Chondrocyte (in vitro differentiated cells): Measurements from ENCODE around the gene TPCN1. TPM values are rescaled to one million over a fixed set of nuclear protein-coding genes. Genes with fewer than 3 reads are reported as not detected.

ENCODE experiments used
- DNase-seq: peaks from one replicate; pipeline ENCODE4 v3.0.0; 2021; ENCODE audit warnings: mixed read lengths, low spot score
- H3K27ac Mint-ChIP-seq: one replicate; pipeline ENCODE4 v1.8.0; 2021; ENCODE audit warnings: mild to moderate bottlenecking, moderate library complexity, mixed read lengths; ENCODE audit not compliant: unreplicated experiment
- H3K27me3 Mint-ChIP-seq: 2 replicates; pipeline ENCODE4 v1.8.0; 2021; ENCODE audit warnings: low read depth, mixed read lengths
- H3K36me3 Mint-ChIP-seq: 2 replicates; pipeline ENCODE4 v1.8.0; 2021; ENCODE audit warnings: low read depth, mixed read lengths
- H3K4me1 Mint-ChIP-seq: 2 replicates; pipeline ENCODE4 v1.8.0; 2021; ENCODE audit warnings: low read depth, mild to moderate bottlenecking, mixed read lengths
- H3K4me3 Mint-ChIP-seq: one replicate; pipeline ENCODE4 v1.8.0; 2021; ENCODE audit warnings: mild to moderate bottlenecking, moderate library complexity, mixed read lengths; ENCODE audit not compliant: unreplicated experiment
- H3K9me3 Mint-ChIP-seq: 2 replicates; pipeline ENCODE4 v1.8.0; 2021; ENCODE audit warnings: low read depth, mixed read lengths
- CTCF ChIP-seq: fragments of 200-600 bp; sonication (generic); IDR thresholded peaks from 2 replicates; pipeline ENCODE4 v1.5.0; 2021; ENCODE audit warnings: antibody characterized with exemption, mild to moderate bottlenecking, moderate library complexity
- long read RNA-seq: library from polyadenylated mRNA; stranded (forward); transcript quantifications from one replicate; pipeline ENCODE4 v2.0.0, GENCODE V29; 2021
- total RNA-seq: library from RNA; stranded (reverse); gene quantifications from 3 replicates; pipeline ENCODE4 v1.2.1, GENCODE V29; 2021

Gene TPCN1
- total RNA-seq: 35.9 to 40.0 TPM (median 37.7 TPM) in 3 replicates
- long read RNA-seq, full-length matches to known transcripts: 38 of 81 reads
- long read RNA-seq, partial matches to known transcripts: 15 of 81 reads
- long read RNA-seq, other reads (novel, unspliced or antisense): 28 of 81 reads

- Mint-ChIP-seq H3K27me3 (no peaks in the 10 kb centered on the region), H3K27ac (peak within 1 kb of the TSS; percentile 94), H3K4me1 (peaks cover 45% of the 10 kb centered on the region), H3K4me3 (peak within 1 kb of the TSS; percentile 83), H3K36me3 (no peaks in the 10 kb centered on the region), H3K9me3 (no peaks in the 10 kb centered on the region)
- DNase-seq: peak; percentile 100
- peak; percentile 27 for TF ChIP-seq CTCF
Measured at GRCh38 chr12:113221181-113221996, at the start of gene TPCN1. Gene TPCN1, plus strand, starts transcription at chr12:113221464. Its CDS starts 5,389 bp downstream, at chr12:113226853.

- peaks cover 35% of the 10 kb centered on the region for H3K36me3 Mint-ChIP-seq
- H3K9me3 Mint-ChIP-seq: no peaks in the 10 kb centered on the region
- DNase-seq: no peak
- H3K27ac Mint-ChIP-seq: no peak overlapping the region
- TF ChIP-seq CTCF: no peak
- no peaks in the 10 kb centered on the region for H3K27me3 Mint-ChIP-seq
- H3K4me1 Mint-ChIP-seq: no peaks in the 10 kb centered on the region
- no peak overlapping the region for H3K4me3 Mint-ChIP-seq
Measured at GRCh38 chr12:113171543-113171942, 49.7 kb upstream of the TPCN1 start.

- Mint-ChIP-seq H3K27me3 (no peaks in the 10 kb centered on the region), H3K9me3 (peaks cover 6% of the 10 kb centered on the region), H3K27ac (no peak overlapping the region), H3K4me1 (no peaks in the 10 kb centered on the region), H3K4me3 (no peak overlapping the region), H3K36me3 (peaks cover 41% of the 10 kb centered on the region)
- no peak for DNase-seq
- no peak for TF ChIP-seq CTCF
Measured at GRCh38 chr12:113172185-113172584, 49.1 kb upstream of the TPCN1 start.

GRCh38 chr12:113173081-113173698, 48.1 kb upstream of the TPCN1 start:
- Mint-ChIP-seq H3K27me3 (no peaks in the 10 kb centered on the region), H3K9me3 (peaks cover 8% of the 10 kb centered on the region), H3K4me1 (no peaks in the 10 kb centered on the region), H3K4me3 (no peak overlapping the region), H3K36me3 (peaks cover 51% of the 10 kb centered on the region), H3K27ac (no peak overlapping the region)
- TF ChIP-seq CTCF: no peak
- no peak for DNase-seq
